ENCODE data around the gene C22orf31.
"Not testable (repeated sequence)": the region's sequence is repeated elsewhere in the genome, so short reads cannot be mapped to it uniquely, and the experiment has no call there.

The C22orf31 gene

GRCh38 chr22:29061773-29062172 is at the start of gene C22orf31:
TSS of gene C22orf31 (minus strand) at chr22:29061831. CDS start at chr22:29061792, 39 bp downstream.
- no peak for DNase-seq (ENCODE audit: low read depth in 2 of 2)

GRCh38 chr22:29110946-29111345 is 49.3 kb upstream of the C22orf31 start:
- no peak for DNase-seq (ENCODE audit: low read depth in 2 of 2)

GRCh38 chr22:29109822-29110221 is 48.2 kb upstream of the C22orf31 start:
- no peak for DNase-seq (ENCODE audit: low read depth in 2 of 2)

- no peak for DNase-seq (ENCODE audit: low read depth in 2 of 2)
Observed at GRCh38 chr22:29108137-29108536, 46.5 kb upstream of the C22orf31 start.

- DNase-seq (ENCODE audit: low read depth in 2 of 2), result no peak
Observed at GRCh38 chr22:29106839-29107238, 45.2 kb upstream of the C22orf31 start.

- no peak for DNase-seq (ENCODE audit: low read depth in 2 of 2)
Observed at GRCh38 chr22:29105468-29105867, 43.8 kb upstream of the C22orf31 start.

GRCh38 chr22:29103121-29103520 is 41.5 kb upstream of the C22orf31 start:
- no peak for DNase-seq (ENCODE audit: low read depth in 2 of 2)

- no peak for DNase-seq (ENCODE audit: low read depth in 2 of 2)
Observed at GRCh38 chr22:29102300-29102699, 40.7 kb upstream of the C22orf31 start.

GRCh38 chr22:29098296-29098695 is 36.7 kb upstream of the C22orf31 start:
- no peak for DNase-seq (ENCODE audit: low read depth in 2 of 2)

GRCh38 chr22:29096736-29097669 is 35.4 kb upstream of the C22orf31 start:
- DNase-seq (ENCODE audit: low read depth in 2 of 2), result no peak

- no peak for DNase-seq (ENCODE audit: low read depth in 2 of 2)
Observed at GRCh38 chr22:29095459-29095858, 33.8 kb upstream of the C22orf31 start.

- no peak for DNase-seq (ENCODE audit: low read depth in 2 of 2)
Observed at GRCh38 chr22:29093501-29094300, 32.1 kb upstream of the C22orf31 start.

- DNase-seq (ENCODE audit: low read depth in 2 of 2), result no peak
Observed at GRCh38 chr22:29093030-29093429, 31.4 kb upstream of the C22orf31 start.

GRCh38 chr22:29092243-29092642 is 30.6 kb upstream of the C22orf31 start:
- DNase-seq (ENCODE audit: low read depth in 2 of 2), result no peak

GRCh38 chr22:29090039-29090438 is 28.4 kb upstream of the C22orf31 start:
- DNase-seq (ENCODE audit: low read depth in 2 of 2), result no peak

GRCh38 chr22:29089507-29089906 is 27.9 kb upstream of the C22orf31 start:
- DNase-seq (ENCODE audit: low read depth in 2 of 2), result no peak

- DNase-seq (ENCODE audit: low read depth in 2 of 2), result no peak
Observed at GRCh38 chr22:29088809-29089208, 27.2 kb upstream of the C22orf31 start.

- no peak for DNase-seq (ENCODE audit: low read depth in 2 of 2)
Observed at GRCh38 chr22:29087012-29087411, 25.4 kb upstream of the C22orf31 start.

GRCh38 chr22:29083933-29084591 is 22.4 kb upstream of the C22orf31 start:
- no peak for DNase-seq (ENCODE audit: low read depth in 2 of 2)

- not testable (repeated sequence) for DNase-seq (ENCODE audit: low read depth in 2 of 2)
Observed at GRCh38 chr22:29083576-29083932, 21.9 kb upstream of the C22orf31 start.

- no peak for DNase-seq (ENCODE audit: low read depth in 2 of 2)
Observed at GRCh38 chr22:29082826-29083545, 21.4 kb upstream of the C22orf31 start.
